ENCODE data around the gene SLC25A13.

SLC25A13 gene

GRCh38 chr7:96120445-96121225 lies 201.3 kb downstream of the SLC25A13 start:
- TF ChIP-seq CTCF (IDR thresholded peaks at IDR 0.05; ENCODE audit: insufficient read depth, low read length, missing control alignments), result no peak
- CTCF ChIA-PET, result no interaction called here
- POLR2A ChIA-PET, result no interaction called here
- H3K4me3 ChIP-seq (ENCODE audit: low read depth, low read length), result no peak overlapping the region
- DNase-seq (ENCODE audit: low read depth, low spot score), result no peak

DNA sequence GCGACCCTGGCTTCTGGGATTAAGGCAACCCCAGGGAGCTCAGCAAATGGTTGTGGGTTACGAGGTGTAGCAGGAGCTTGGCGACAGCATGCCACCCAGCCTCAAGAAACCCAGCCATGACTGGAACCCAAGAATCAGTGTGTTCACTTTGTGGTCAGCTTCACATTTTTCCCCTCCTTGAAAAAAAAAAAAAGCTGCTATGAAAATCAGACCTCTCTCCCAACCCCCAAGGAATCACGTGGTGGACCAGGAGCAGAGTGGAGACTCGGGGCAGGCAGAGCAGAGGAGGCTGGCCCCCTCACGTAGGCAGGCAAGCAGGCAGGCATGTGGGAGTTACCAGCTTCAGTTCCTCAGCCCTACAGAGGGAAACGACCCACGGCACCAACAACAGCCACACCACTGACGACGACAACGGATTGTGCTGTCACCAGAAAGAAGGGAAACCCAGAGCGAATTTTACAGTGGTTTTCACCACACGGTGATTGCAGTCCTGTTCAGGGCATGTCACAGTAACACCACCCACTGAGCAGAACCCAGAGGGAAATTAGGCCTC lies 203.4 kb downstream of the SLC25A13 start:
- TF ChIP-seq CTCF (IDR thresholded peaks at IDR 0.05; ENCODE audit: insufficient read depth, low read length, missing control alignments), result no peak
- ChIA-PET POLR2A (no interaction called here), CTCF (no interaction called here)
- no peak for DNase-seq (ENCODE audit: low read depth, low spot score)
- no peak overlapping the region for H3K4me3 ChIP-seq (ENCODE audit: low read depth, low read length)

DNA sequence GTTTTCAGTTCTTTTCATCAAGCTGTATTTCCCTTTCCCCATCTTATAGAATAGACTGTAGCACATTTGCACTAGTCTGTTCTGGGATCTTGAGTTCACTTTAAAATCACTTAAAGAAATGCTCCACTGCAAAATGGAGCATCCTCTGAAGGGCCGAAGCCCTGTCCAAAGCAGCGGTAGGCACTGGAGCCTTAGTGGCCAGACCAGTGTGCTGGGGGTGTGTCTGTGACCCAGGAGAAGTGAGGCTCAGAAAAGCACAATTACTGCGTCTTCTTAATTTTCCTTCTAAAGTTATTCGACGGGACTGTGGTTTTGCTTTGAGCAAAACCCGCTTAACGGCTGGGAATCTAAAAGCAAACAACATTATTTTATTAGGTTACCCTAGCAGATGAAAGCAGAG lies 205.7 kb downstream of the SLC25A13 start:
- TF ChIP-seq CTCF (IDR thresholded peaks at IDR 0.05; ENCODE audit: insufficient read depth, low read length, missing control alignments), result no peak
- CTCF ChIA-PET, result interaction anchor here (1.3 kb wide), 1 partner anchor 10 kb away, joined by 3 read pairs; no protein-coding TSS in a partner anchor
- H3K4me3 ChIP-seq (ENCODE audit: low read depth, low read length), result no peak overlapping the region
- POLR2A ChIA-PET, result no interaction called here
- DNase-seq (ENCODE audit: low read depth, low spot score), result no peak

GRCh38 chr7:96114190-96114589 lies 207.7 kb downstream of the SLC25A13 start:
- ChIA-PET POLR2A (interaction anchor here (0.5 kb wide), 1 partner anchor 63 kb away, joined by 4 read pairs; no protein-coding TSS in a partner anchor), CTCF (no interaction called here)
- TF ChIP-seq CTCF (IDR thresholded peaks at IDR 0.05; ENCODE audit: insufficient read depth, low read length, missing control alignments), result no peak
- no peak overlapping the region for H3K4me3 ChIP-seq (ENCODE audit: low read depth, low read length)
- no peak for DNase-seq (ENCODE audit: low read depth, low spot score)

- ChIA-PET POLR2A (no interaction called here), CTCF (no interaction called here)
- TF ChIP-seq CTCF (IDR thresholded peaks at IDR 0.05; ENCODE audit: insufficient read depth, low read length, missing control alignments), result no peak
- no peak overlapping the region for H3K4me3 ChIP-seq (ENCODE audit: low read depth, low read length)
- DNase-seq (ENCODE audit: low read depth, low spot score), result no peak
Measured at GRCh38 chr7:96111405-96111804, 210.5 kb downstream of the SLC25A13 start.

GRCh38 chr7:96104984-96105383 lies 216.9 kb downstream of the SLC25A13 start:
- CTCF ChIA-PET, result interaction anchor here (0.7 kb wide), 1 partner anchor 30 kb away, joined by 3 read pairs; no protein-coding TSS in a partner anchor
- no peak for TF ChIP-seq CTCF (IDR thresholded peaks at IDR 0.05; ENCODE audit: insufficient read depth, low read length, missing control alignments)
- no peak overlapping the region for H3K4me3 ChIP-seq (ENCODE audit: low read depth, low read length)
- DNase-seq (ENCODE audit: low read depth, low spot score), result no peak
- POLR2A ChIA-PET, result no interaction called here
